ENCODE results near the gene PTPRD.

DNA sequence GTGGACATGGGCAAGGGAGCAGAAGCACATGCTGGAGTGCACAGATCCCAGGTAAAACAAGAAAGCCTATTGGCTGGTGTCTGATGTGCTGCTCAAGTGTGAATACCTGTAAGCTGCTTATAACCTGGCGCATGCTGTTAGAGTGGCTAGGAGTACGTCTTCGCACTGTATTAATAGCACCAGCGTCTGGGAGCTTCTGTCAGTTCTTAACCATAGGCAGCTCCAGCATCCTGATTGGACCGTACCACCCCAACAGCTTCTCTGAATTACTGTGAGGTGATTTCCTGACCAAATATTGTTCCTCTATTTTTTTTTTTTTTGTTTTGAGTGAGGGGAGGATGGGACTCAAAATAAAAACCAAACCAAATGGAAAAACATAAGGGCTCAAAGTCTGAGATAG, 987.6 kb downstream of the PTPRD start:
- TF ChIP-seq POLR2A (IDR thresholded peaks at IDR 0.05) (no peak), CTCF (IDR thresholded peaks at IDR 0.05) (no peak)
